ES-I3 (cell line): ENCODE measurements around the gene POLN.

Source experiments
- H3K36me3 ChIP-seq: 2 replicates; pipeline ENCODE4 v1.6.1; 2013; ENCODE audit warnings: mild to moderate bottlenecking, low read length, control low read depth, moderate library complexity; ENCODE audit not compliant: insufficient read depth
- H3K4me1 ChIP-seq: 2 replicates; pipeline ENCODE4 v1.6.1; 2013; ENCODE audit warnings: mild to moderate bottlenecking, control low read depth, low read length; ENCODE audit not compliant: insufficient read depth
- H3K9ac ChIP-seq: 2 replicates; pipeline ENCODE4 v1.6.1; 2013; ENCODE audit warnings: low read depth, mild to moderate bottlenecking, low read length, moderate library complexity
- H3K9me3 ChIP-seq: 2 replicates; pipeline ENCODE4 v1.6.1; 2013; ENCODE audit warnings: mild to moderate bottlenecking, low read length, moderate library complexity; ENCODE audit not compliant: control insufficient read depth, insufficient read depth

POLN gene

GRCh38 chr4:2066571-2067445 lies 175.1 kb downstream of the POLN start:
- H3K4me1 ChIP-seq, result peaks cover 6% of the 10 kb centered on the region; the same call in 1 of the 2 replicates
- no peak overlapping the region for H3K9ac ChIP-seq
- no peaks in the 10 kb centered on the region for H3K9me3 ChIP-seq
- no peaks in the 10 kb centered on the region for H3K36me3 ChIP-seq

GRCh38 chr4:2066011-2066551 lies 175.8 kb downstream of the POLN start:
- Histone ChIP-seq H3K4me1 (peaks cover 3% of the 10 kb centered on the region; the same call in 1 of the 2 replicates), H3K36me3 (no peaks in the 10 kb centered on the region), H3K9me3 (no peaks in the 10 kb centered on the region), H3K9ac (no peak overlapping the region)

- H3K9me3 ChIP-seq, result no peaks in the 10 kb centered on the region
- H3K4me1 ChIP-seq, result peaks cover 3% of the 10 kb centered on the region; the same call in 1 of the 2 replicates
- no peak overlapping the region for H3K9ac ChIP-seq
- H3K36me3 ChIP-seq, result no peaks in the 10 kb centered on the region
These were observed 176.6 kb downstream of the POLN start for GRCh38 chr4:2065106-2065930.

- H3K36me3 ChIP-seq, result no peaks in the 10 kb centered on the region
- peaks cover 3% of the 10 kb centered on the region; the same call in 1 of the 2 replicates for H3K4me1 ChIP-seq
- H3K9me3 ChIP-seq, result no peaks in the 10 kb centered on the region
- H3K9ac ChIP-seq, result no peak overlapping the region
These were observed 177.5 kb downstream of the POLN start for GRCh38 chr4:2064276-2064991.

- Histone ChIP-seq H3K9me3 (no peaks in the 10 kb centered on the region), H3K4me1 (peaks cover 3% of the 10 kb centered on the region; the same call in 1 of the 2 replicates)
These were observed 178.2 kb downstream of the POLN start for GRCh38 chr4:2063557-2064275.

GRCh38 chr4:2062808-2063524 lies 179.0 kb downstream of the POLN start:
- Histone ChIP-seq H3K36me3 (no peaks in the 10 kb centered on the region), H3K4me1 (peaks cover 3% of the 10 kb centered on the region; the same call in 1 of the 2 replicates), H3K9ac (no peak overlapping the region), H3K9me3 (no peaks in the 10 kb centered on the region)

More at GRCh38 chr4:2063557-2064275, 178.2 kb downstream of the POLN start:
- no peaks in the 10 kb centered on the region for H3K36me3 ChIP-seq
- no peak overlapping the region for H3K9ac ChIP-seq

- no peaks in the 10 kb centered on the region for H3K36me3 ChIP-seq
- no peaks in the 10 kb centered on the region for H3K9me3 ChIP-seq
- peaks cover 3% of the 10 kb centered on the region; the same call in 1 of the 2 replicates for H3K4me1 ChIP-seq
- H3K9ac ChIP-seq, result no peak overlapping the region
These were observed 179.6 kb downstream of the POLN start for GRCh38 chr4:2062168-2062807.

GRCh38 chr4:2061186-2062131 lies 180.5 kb downstream of the POLN start:
- Histone ChIP-seq H3K4me1 (peaks cover 3% of the 10 kb centered on the region; the same call in 1 of the 2 replicates), H3K9ac (peak overlapping the region; percentile 56; the same call in 1 of the 2 replicates), H3K36me3 (no peaks in the 10 kb centered on the region), H3K9me3 (no peaks in the 10 kb centered on the region)

GRCh38 chr4:2060611-2061185 lies 181.2 kb downstream of the POLN start:
- peaks cover 3% of the 10 kb centered on the region; the same call in 1 of the 2 replicates for H3K4me1 ChIP-seq
- no peaks in the 10 kb centered on the region for H3K36me3 ChIP-seq
- H3K9ac ChIP-seq, result peak overlapping the region; percentile 56; the same call in 1 of the 2 replicates
- H3K9me3 ChIP-seq, result no peaks in the 10 kb centered on the region

GRCh38 chr4:2059726-2060602 lies 182.0 kb downstream of the POLN start:
- Histone ChIP-seq H3K9ac (peak overlapping the region; percentile 40; the same call in 1 of the 2 replicates), H3K4me1 (peaks cover 3% of the 10 kb centered on the region; the same call in 1 of the 2 replicates), H3K9me3 (no peaks in the 10 kb centered on the region), H3K36me3 (no peaks in the 10 kb centered on the region)
